H1 (cell line): Measurements from ENCODE around the gene FADD. TPM values are rescaled to one million over a fixed set of nuclear protein-coding genes. Genes with fewer than 3 reads are reported as not detected.

ENCODE experiments used
- CBX8 ChIP-seq: fragments of 300-800, 300-1000 bp; sonication (generic); IDR thresholded peaks from 2 replicates; pipeline ENCODE4 v1.7.1; 2016; ENCODE audit warnings: low read depth, low read length, borderline replicate concordance
- EZH2 ChIP-seq: fragments of 200-600 bp; sonication (generic); IDR thresholded peaks from 2 replicates; pipeline ENCODE4 v1.7.1; 2012; ENCODE audit warnings: low read depth, mild to moderate bottlenecking, moderate library complexity, low read length, inconsistent platforms; ENCODE audit not compliant: severe bottlenecking
- GABPA ChIP-seq: IDR thresholded peaks from 2 replicates; pipeline ENCODE4 v1.6.1; 2011; ENCODE audit warnings: mild to moderate bottlenecking, low read length, moderate library complexity, borderline replicate concordance; ENCODE audit not compliant: insufficient read depth
- GTF2F1 ChIP-seq: IDR thresholded peaks from 2 replicates; pipeline ENCODE4 v1.6.1; 2012; ENCODE audit warnings: low read depth, low read length, improper control_type of control experiment, borderline replicate concordance
- JUN ChIP-seq: IDR thresholded peaks from 2 replicates; pipeline ENCODE4 v1.6.1; 2011; ENCODE audit warnings: low read depth, mild to moderate bottlenecking, improper control_type of control experiment, low read length
- polyA plus RNA-seq, 7 experiments: library from polyadenylated mRNA; depleted of rRNA in 3 of 7; stranded (reverse) in 5 of 7; unstranded in 2 of 7; fragments of >200 nt in 5 of 7; fragments of 200-250 nt in 2 of 7; gene quantifications; 1 replicate in 5 of 7; 2 replicates in 1 of 7; 4 replicates in 1 of 7; pipeline versions ENCODE4 v1.2.1 to v1.2.3, GENCODE V29; 2011 to 2013; ENCODE audit warnings: missing spikeins in 2 of 7, mixed read lengths in 2 of 7
- total RNA-seq: library from RNA; stranded (reverse); fragmentation: NEBNext Ultra II Directional; extraction: Animal tissue kit (Norgen Biotek cat#: 25700); gene quantifications from 2 replicates; pipeline ENCODE4 v1.2.1, GENCODE V29; 2021
- TF ChIP-seq, protein P1 (sequence below): IDR thresholded peaks from 2 replicates; pipeline ENCODE4 v1.6.1; 2011; ENCODE audit warnings: low read depth, mild to moderate bottlenecking, low read length; ENCODE audit not compliant: insufficient read depth

Gene FADD
- total and polyA plus RNA-seq, 2 of the 8 experiments (the other 6 are each of a cell fraction or from before 2014, with no cell fraction given) = 29.0 to 43.9 TPM

DNA sequence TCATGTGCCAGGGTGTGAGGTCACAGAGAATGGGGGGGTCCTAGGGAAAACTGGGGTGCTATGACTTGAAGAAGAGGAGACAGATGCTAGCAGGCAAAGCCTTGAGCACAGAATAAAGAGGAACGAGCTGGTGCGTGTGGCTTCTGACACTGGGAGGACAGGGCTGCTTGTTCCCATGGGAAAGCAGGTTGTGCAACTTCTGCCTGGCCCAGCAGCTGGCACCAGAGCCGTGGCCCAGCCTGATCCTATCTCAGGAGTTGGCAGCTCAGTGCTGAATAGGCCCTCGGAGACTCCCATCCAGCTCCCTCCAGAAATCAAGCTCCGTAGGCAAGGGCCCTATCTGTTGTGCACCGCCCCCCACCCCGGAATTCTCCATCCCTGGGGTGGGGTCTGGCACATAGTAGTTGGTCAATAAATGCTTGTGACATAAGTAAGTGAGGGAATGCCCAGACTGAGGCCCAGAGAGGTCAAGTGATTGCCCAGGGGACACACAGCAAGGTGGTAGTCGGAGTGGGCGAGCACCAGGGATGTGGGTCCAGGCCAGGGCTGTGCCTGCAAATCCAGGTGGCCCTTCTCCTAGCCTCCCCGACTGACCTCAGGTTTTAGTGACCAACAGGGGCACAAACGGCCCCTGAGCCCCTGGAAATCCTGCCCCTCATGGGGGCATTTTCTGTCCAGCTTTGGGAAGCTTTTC is 19.5 kb upstream of the FADD start (continued):
- TF ChIP-seq CBX8 (no peak), GTF2F1 (no peak), JUN (no peak), EZH2 (no peak), GABPA (no peak)
- TF ChIP-seq, protein P1, sequence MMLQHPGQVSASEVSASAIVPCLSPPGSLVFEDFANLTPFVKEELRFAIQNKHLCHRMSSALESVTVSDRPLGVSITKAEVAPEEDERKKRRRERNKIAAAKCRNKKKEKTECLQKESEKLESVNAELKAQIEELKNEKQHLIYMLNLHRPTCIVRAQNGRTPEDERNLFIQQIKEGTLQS = no peak
